Fibroblast of pulmonary artery (primary cell): Measurements from ENCODE around the gene ARTN.

Source experiments
- DNase-seq: peaks from one replicate; pipeline ENCODE4 v3.0.0-alpha.2; 2010; ENCODE audit warnings: low read depth
- H3K4me3 ChIP-seq: replicated peaks from 2 replicates; pipeline ENCODE4 v1.5.1; 2011; ENCODE audit warnings: low read depth, mild to moderate bottlenecking, control low read depth, low read length, moderate library complexity
- CTCF ChIP-seq: IDR thresholded peaks from 2 replicates; pipeline ENCODE4 v1.5.1; 2011; ENCODE audit warnings: mild to moderate bottlenecking, control low read depth, low read length, inconsistent platforms; ENCODE audit errors: missing control alignments

Gene ARTN

GRCh38 chr1:43901196-43901961 is 32.2 kb upstream of the ARTN start:
- no peak for DNase-seq
- no peak for TF ChIP-seq CTCF
- no peak overlapping the region for H3K4me3 ChIP-seq

GRCh38 chr1:43902058-43902831 is 31.4 kb upstream of the ARTN start:
- H3K4me3 ChIP-seq = no peak overlapping the region
- no peak for DNase-seq
- no peak for TF ChIP-seq CTCF

- TF ChIP-seq CTCF = no peak
- no peak for DNase-seq
- no peak overlapping the region for H3K4me3 ChIP-seq
Measured at GRCh38 chr1:43904660-43905551, 28.7 kb upstream of the ARTN start.

GRCh38 chr1:43908226-43908625 is 25.4 kb upstream of the ARTN start:
- no peak overlapping the region for H3K4me3 ChIP-seq
- no peak for DNase-seq
- TF ChIP-seq CTCF = no peak

GRCh38 chr1:43908858-43909257 is 24.7 kb upstream of the ARTN start:
- TF ChIP-seq CTCF = no peak
- H3K4me3 ChIP-seq = no peak overlapping the region
- DNase-seq = no peak

- DNase-seq = no peak
- H3K4me3 ChIP-seq = no peak overlapping the region
- TF ChIP-seq CTCF = no peak
Measured at GRCh38 chr1:43910343-43910742, 23.3 kb upstream of the ARTN start.
